Neural cell (in vitro differentiated cells): Measurements from ENCODE around the gene MEN1. TPM values are rescaled to one million over a fixed set of nuclear protein-coding genes. Genes with fewer than 3 reads are reported as not detected.

Experiments used
- H2AFZ ChIP-seq: fragments of 200-600, 300-800 bp; sonication (generic), shearing (Covaris generic); 2 replicates; pipeline ENCODE4 v1.6.0; 2014; ENCODE audit warnings: low read depth, mild to moderate bottlenecking, antibody characterized with exemption, low read length, moderate library complexity
- H3F3A ChIP-seq: fragments of 200-600 bp; shearing (Covaris generic); 2 replicates; pipeline ENCODE4 v1.6.1; 2016; ENCODE audit warnings: mild to moderate bottlenecking, moderate library complexity, mixed read lengths, antibody characterized with exemption, low read length; ENCODE audit not compliant: insufficient read depth, poor library complexity, severe bottlenecking
- H3K27ac ChIP-seq: fragments of 200-600, 300-800 bp; sonication (generic), shearing (Covaris generic); 2 replicates; pipeline ENCODE4 v1.5.1; 2014; ENCODE audit warnings: mild to moderate bottlenecking, low read length, moderate library complexity
- H3K27me3 ChIP-seq: fragments of 300-800, 200-600 bp; sonication (generic), shearing (Covaris generic); 2 replicates; pipeline ENCODE4 v1.6.0; 2014; ENCODE audit warnings: mild to moderate bottlenecking, low read depth, low read length, moderate library complexity; ENCODE audit not compliant: insufficient read depth
- H3K36me3 ChIP-seq: fragments of 300-800, 200-600 bp; sonication (generic), shearing (Covaris generic); 2 replicates; pipeline ENCODE4 v1.5.1; 2014; ENCODE audit warnings: mild to moderate bottlenecking, antibody characterized with exemption, low read length, moderate library complexity; ENCODE audit not compliant: insufficient read depth
- H3K4me2 ChIP-seq: fragments of 300-800, 200-600 bp; sonication (generic), shearing (Covaris generic); 2 replicates; pipeline ENCODE4 v1.6.0; 2014; ENCODE audit warnings: mild to moderate bottlenecking, low read length
- H3K4me3 ChIP-seq: fragments of 300-800, 200-600 bp; sonication (generic), shearing (Covaris generic); 2 replicates; pipeline ENCODE4 v1.5.1; 2014; ENCODE audit warnings: mild to moderate bottlenecking, low read length, moderate library complexity
- H3K79me2 ChIP-seq: fragments of 200-600 bp; shearing (Covaris generic); replicated peaks from 2 replicates; pipeline ENCODE4 v1.6.0; 2014; ENCODE audit warnings: mild to moderate bottlenecking, low read length, moderate library complexity; ENCODE audit not compliant: insufficient read depth
- H3K9ac ChIP-seq: fragments of 300-800, 200-600 bp; sonication (generic), shearing (Covaris generic); 2 replicates; pipeline ENCODE4 v1.6.1; 2016; ENCODE audit warnings: mild to moderate bottlenecking, low read length, mixed read lengths
- H3K9me2 ChIP-seq: fragments of 200-600 bp; shearing (Covaris generic); 2 replicates; pipeline ENCODE4 v1.6.1; 2016; ENCODE audit warnings: mild to moderate bottlenecking, low read length, mixed read lengths; ENCODE audit not compliant: insufficient read depth
- H3K9me3 ChIP-seq: fragments of 200-600, 300-800 bp; sonication (generic), shearing (Covaris generic); 2 replicates; pipeline ENCODE4 v1.6.1; 2016; ENCODE audit warnings: mild to moderate bottlenecking, mixed run types, low read length, moderate library complexity, mixed read lengths
- H4K20me1 ChIP-seq: fragments of 200-600 bp; shearing (Covaris generic); 2 replicates; pipeline ENCODE4 v1.6.1; 2016; ENCODE audit warnings: mild to moderate bottlenecking, mixed run types; ENCODE audit not compliant: insufficient read depth
- CTCF ChIP-seq: fragments of 450-650 bp; IDR thresholded peaks from 2 replicates; pipeline ENCODE4 v1.5.1; 2014; ENCODE audit warnings: antibody characterized with exemption, mild to moderate bottlenecking, moderate library complexity; ENCODE audit not compliant: poor library complexity, severe bottlenecking
- EP300 ChIP-seq: fragments of 450-650 bp; conservative IDR thresholded peaks from 2 replicates; pipeline ENCODE4 v1.6.1; 2014; ENCODE audit warnings: antibody characterized with exemption, mild to moderate bottlenecking, moderate library complexity; ENCODE audit not compliant: poor library complexity, severe bottlenecking
- EZH2 ChIP-seq: fragments of 200-600, 300-800 bp; shearing (Covaris generic), sonication (generic); IDR thresholded peaks from 2 replicates; pipeline ENCODE4 v1.6.1; 2014; ENCODE audit warnings: antibody characterized with exemption, low read length, borderline replicate concordance, mild to moderate bottlenecking; ENCODE audit not compliant: insufficient read depth, poor library complexity, severe bottlenecking
- MXI1 ChIP-seq: fragments of 450-650 bp; conservative IDR thresholded peaks from 2 replicates; pipeline ENCODE4 v1.6.1; 2014; ENCODE audit warnings: antibody characterized with exemption, mild to moderate bottlenecking; ENCODE audit not compliant: poor library complexity, severe bottlenecking
- POLR2AphosphoS5 ChIP-seq: IDR thresholded peaks from 2 replicates; pipeline ENCODE4 v1.6.1; 2012
- RAD21 ChIP-seq: fragments of 450-650 bp; conservative IDR thresholded peaks from 2 replicates; pipeline ENCODE4 v1.6.1; 2014; ENCODE audit warnings: antibody characterized with exemption, mild to moderate bottlenecking, moderate library complexity
- REST ChIP-seq: IDR thresholded peaks from 2 replicates; pipeline ENCODE4 v1.6.1; 2012; ENCODE audit warnings: borderline replicate concordance
- SMC3 ChIP-seq: fragments of 450-650 bp; conservative IDR thresholded peaks from 2 replicates; pipeline ENCODE4 v1.6.1; 2014; ENCODE audit warnings: antibody characterized with exemption, mild to moderate bottlenecking, moderate library complexity; ENCODE audit not compliant: poor library complexity
- TAF1 ChIP-seq: IDR thresholded peaks from 2 replicates; pipeline ENCODE4 v1.6.1; 2012; ENCODE audit warnings: low read depth
- polyA plus RNA-seq: library from polyadenylated mRNA; depleted of rRNA; stranded (reverse); fragments of >200 nt; gene quantifications from 2 replicates; pipeline ENCODE4 v1.2.3, GENCODE V29; 2014

The MEN1 gene
- polyA plus RNA-seq, 1 donor from 2014 or later, result 16.8 TPM

- H3K27me3 ChIP-seq, result no peaks in the 10 kb centered on the region
- no peak overlapping the region for H3K27ac ChIP-seq
- H3K4me2 ChIP-seq, result no peak overlapping the region
- no peaks in the 10 kb centered on the region for H3F3A ChIP-seq
- H3K9me2 ChIP-seq, result no peaks in the 10 kb centered on the region
- H3K9ac ChIP-seq, result no peak overlapping the region
- peaks cover 7% of the 10 kb centered on the region for H3K36me3 ChIP-seq
- no peaks in the 10 kb centered on the region for H3K9me3 ChIP-seq
- no peak overlapping the region for H2AFZ ChIP-seq
- no peak for TF ChIP-seq CTCF
- no peaks in the 10 kb centered on the region for H3K79me2 ChIP-seq
- H3K4me3 ChIP-seq, result no peak overlapping the region
- no peaks in the 10 kb centered on the region for H4K20me1 ChIP-seq
These were observed 9.8 kb downstream of the MEN1 start for GRCh38 chr11:64800303-64801157.

GRCh38 chr11:64799623-64800302 is 10.6 kb downstream of the MEN1 start:
- Histone ChIP-seq H4K20me1 (no peaks in the 10 kb centered on the region), H3K36me3 (no peaks in the 10 kb centered on the region), H3K27ac (no peak overlapping the region)

More at GRCh38 chr11:64799623-64800302, 10.6 kb downstream of the MEN1 start:
- no peaks in the 10 kb centered on the region for H3K79me2 ChIP-seq
- H3K4me2 ChIP-seq, result no peak overlapping the region
- no peak overlapping the region for H3K4me3 ChIP-seq
- H3K9me3 ChIP-seq, result no peaks in the 10 kb centered on the region
- H3K27me3 ChIP-seq, result no peaks in the 10 kb centered on the region
- H2AFZ ChIP-seq, result no peak overlapping the region
- no peak overlapping the region for H3K9ac ChIP-seq
- TF ChIP-seq MXI1, result no peak
- TF ChIP-seq EP300, result no peak
- no peak for TF ChIP-seq TAF1
- no peak for TF ChIP-seq POLR2AphosphoS5
- TF ChIP-seq SMC3, result no peak
- no peak for TF ChIP-seq CTCF
- no peak for TF ChIP-seq RAD21
- TF ChIP-seq EZH2, result no peak
- TF ChIP-seq REST, result no peak
- H3K9me2 ChIP-seq, result no peaks in the 10 kb centered on the region
- H3F3A ChIP-seq, result no peaks in the 10 kb centered on the region
